HCT116 (cell line): Measurements from ENCODE around the gene EDDM13. TPM values are rescaled to one million over a fixed set of nuclear protein-coding genes. Genes with fewer than 3 reads are reported as not detected.

Source experiments
- ATAC-seq: fragments of 200-7000 bp; cut with Tn5 transposase; 2 replicates; pipeline ENCODE4 v1.9.1; 2020; ENCODE audit warnings: mild to moderate bottlenecking, moderate library complexity
- BruUV-seq: library from RNA; stranded (reverse); fragments of 400-500 nt; replicated peaks from 2 replicates; lab custom pipeline; 2021; lab: Mats Ljungman, UMichigan
- CTCF ChIA-PET: fragments of 300-600 bp; sonication (Branson Sonifier 250); formaldehyde crosslinking; loops from one replicate; lab custom pipeline; 2021; ENCODE audit warnings: antibody characterized with exemption; lab: Charles Lee
- POLR2A ChIA-PET: fragments of 300-600, 350-600 bp; sonication (Branson Sonifier 250); formaldehyde crosslinking; loops from one replicate; lab custom pipeline; 2021; ENCODE audit warnings: antibody characterized with exemption; lab: Charles Lee
- RAD21 ChIA-PET, 2 experiments: fragments of 300-600 bp; sonication (Branson Sonifier 250); formaldehyde crosslinking; loops; one replicate each; lab custom pipeline; 2023; ENCODE audit warnings: low total read pairs in 2 of 2; ENCODE audit not compliant: uncharacterized antibody in 2 of 2, unreplicated experiment in 2 of 2, low non-redundant PET in 1 of 2; lab: Charles Lee
- DNase-seq: peaks from one replicate; pipeline ENCODE4 v3.0.0-alpha.2; 2010; ENCODE audit warnings: low read depth, low spot score
- H2AFZ ChIP-seq: fragments of 200-600 bp; shearing (Covaris generic), sonication (generic); 2 replicates; pipeline ENCODE4 v1.6.1; 2017; ENCODE audit warnings: low read depth, mixed run types, mixed read lengths, antibody characterized with exemption, low read length; ENCODE audit not compliant: poor library complexity, severe bottlenecking
- H3K27ac ChIP-seq: 2 replicates; pipeline ENCODE4 v1.5.1; 2012; ENCODE audit warnings: low read depth, low read length
- H3K27me3 ChIP-seq: fragments of 200-600 bp; sonication (generic); 2 replicates; pipeline ENCODE4 v1.6.1; 2016; ENCODE audit warnings: mixed run types, low read length, mixed read lengths; ENCODE audit not compliant: insufficient read depth
- H3K36me3 ChIP-seq, 2 experiments: fragments of 200-500 bp in 1 of 2; fragments of 200-600 bp in 1 of 2; sonication (Bioruptor generic) in 1 of 2; sonication (generic) in 1 of 2; 2 replicates each; pipeline versions ENCODE4 v1.5.1 to v1.6.1; 2014 to 2016; ENCODE audit warnings: low read length in 2 of 2, inconsistent platforms in 1 of 2, mixed read lengths in 1 of 2, mixed run types in 1 of 2; ENCODE audit not compliant: insufficient read depth in 2 of 2, control insufficient read depth in 1 of 2
- H3K4me1 ChIP-seq, 2 experiments: fragments of 200-600 bp in 1 of 2; sonication (generic) in 1 of 2; 2 replicates each; pipeline versions ENCODE4 v1.5.1 to v1.6.1; 2012 to 2017; ENCODE audit warnings: low read length in 2 of 2, inconsistent platforms in 1 of 2, mild to moderate bottlenecking in 1 of 2, mixed read lengths in 1 of 2, mixed run types in 1 of 2, moderate library complexity in 1 of 2; ENCODE audit not compliant: insufficient read depth in 2 of 2, control insufficient read depth in 1 of 2
- H3K4me2 ChIP-seq: fragments of 200-600 bp; sonication (generic); 2 replicates; pipeline ENCODE4 v1.6.1; 2017; ENCODE audit warnings: mixed run types, low read length, mixed read lengths
- H3K4me3 ChIP-seq, 2 experiments: fragments of 200-600 bp in 1 of 2; sonication (generic) in 1 of 2; replicated peaks in 1 of 2; 2 replicates each; pipeline ENCODE4 v1.5.1; 2011 to 2016; ENCODE audit warnings: low read length in 2 of 2, control low read depth in 1 of 2, low read depth in 1 of 2, mild to moderate bottlenecking in 1 of 2, mixed read lengths in 1 of 2, mixed run types in 1 of 2
- H3K79me2 ChIP-seq: fragments of 200-600 bp; sonication (generic); 2 replicates; pipeline ENCODE4 v1.6.1; 2017; ENCODE audit warnings: mild to moderate bottlenecking, mixed run types, low read length, moderate library complexity, mixed read lengths; ENCODE audit not compliant: insufficient read depth
- H3K9ac ChIP-seq: fragments of 200-600 bp; sonication (generic); 2 replicates; pipeline ENCODE4 v1.6.1; 2016; ENCODE audit warnings: low read length, mixed read lengths
- H3K9me2 ChIP-seq: fragments of 200-600 bp; sonication (generic), shearing (Covaris generic); 2 replicates; pipeline ENCODE4 v1.6.1; 2017; ENCODE audit warnings: mixed run types, mild to moderate bottlenecking, moderate library complexity; ENCODE audit not compliant: insufficient read depth
- H3K9me3 ChIP-seq, 2 experiments: fragments of 200-500 bp in 1 of 2; fragments of 200-600 bp in 1 of 2; sonication (Bioruptor generic) in 1 of 2; sonication (generic) in 1 of 2; 2 replicates each; pipeline ENCODE4 v1.6.1; 2014 to 2017; ENCODE audit warnings: low read length in 2 of 2, mixed read lengths in 2 of 2, inconsistent platforms in 1 of 2, low read depth in 1 of 2, mild to moderate bottlenecking in 1 of 2, mixed run types in 1 of 2, moderate library complexity in 1 of 2; ENCODE audit not compliant: control insufficient read depth in 1 of 2, insufficient read depth in 1 of 2
- H4K20me1 ChIP-seq: fragments of 200-600 bp; sonication (generic), shearing (Covaris generic); 2 replicates; pipeline ENCODE4 v1.6.1; 2017; ENCODE audit warnings: mixed run types, mild to moderate bottlenecking, moderate library complexity; ENCODE audit not compliant: insufficient read depth
- CTCF ChIP-seq, 3 experiments: fragments of 200-600 bp in 1 of 3; sonication (generic) in 1 of 3; IDR thresholded peaks in 2 of 3; conservative IDR thresholded peaks in 1 of 3; 2 replicates each; pipeline ENCODE4 v1.5.1; 2012 to 2017; ENCODE audit warnings: low read depth in 2 of 3, low read length in 2 of 3, antibody characterized with exemption in 1 of 3, borderline replicate concordance in 1 of 3, control low read depth in 1 of 3, mild to moderate bottlenecking in 1 of 3, mixed read lengths in 1 of 3, mixed run types in 1 of 3, moderate library complexity in 1 of 3; ENCODE audit not compliant: insufficient read depth in 1 of 3
- EGR1 ChIP-seq: IDR thresholded peaks from 2 replicates; pipeline ENCODE4 v1.6.1; 2012; ENCODE audit warnings: low read depth
- ELF1 ChIP-seq: IDR thresholded peaks from 2 replicates; pipeline ENCODE4 v1.6.1; 2012; ENCODE audit warnings: low read depth, borderline replicate concordance
- EZH2 ChIP-seq: fragments of 200-600 bp; sonication (generic); IDR thresholded peaks from 2 replicates; pipeline ENCODE4 v1.6.1; 2017; ENCODE audit warnings: antibody characterized with exemption, mixed run types
- EZH2phosphoT487 ChIP-seq: fragments of 200-600 bp; IDR thresholded peaks from 2 replicates; pipeline ENCODE4 v1.6.1; 2018; ENCODE audit warnings: antibody characterized with exemption, borderline replicate concordance
- POLR2A ChIP-seq: IDR thresholded peaks from 2 replicates; pipeline ENCODE4 v1.7.0; 2011; ENCODE audit warnings: borderline replicate concordance; ENCODE audit not compliant: insufficient read depth, insufficient read length; ENCODE audit errors: extremely low read depth
- POLR2AphosphoS5 ChIP-seq: IDR thresholded peaks from 2 replicates; pipeline ENCODE4 v1.6.1; 2011; ENCODE audit warnings: mild to moderate bottlenecking, low read depth, low read length, moderate library complexity
- SP1 ChIP-seq: IDR thresholded peaks from 2 replicates; pipeline ENCODE4 v1.6.1; 2012; ENCODE audit warnings: low read depth
- ZBTB33 ChIP-seq: IDR thresholded peaks from 2 replicates; pipeline ENCODE4 v1.6.1; 2011; ENCODE audit warnings: mild to moderate bottlenecking, low read length, moderate library complexity; ENCODE audit not compliant: insufficient replicate concordance; ENCODE audit errors: extremely low read depth
- intact Hi-C: fragments of 100-400 bp; cut with micrococcal nuclease; formaldehyde crosslinking; loops from 2 replicates; pipeline ENCODE4 v1.10.0; 2022
- total RNA-seq: library from RNA; stranded (reverse); gene quantifications from one replicate; pipeline ENCODE4 v1.2.1, GENCODE V29; 2021; ENCODE audit not compliant: unreplicated experiment

EDDM13 gene
- total RNA-seq, 1 experiment from 2014 or later: not detected

GRCh38 chr19:56314381-56315076 is 42.0 kb downstream of the EDDM13 start, which contains the start of gene ZSCAN5A:
Gene ZSCAN5A (minus strand): TSS chr19:56314839. CDS start chr19:56225046, 89,793 bp downstream.
- no peaks in the 10 kb centered on the region for H3K9me2 ChIP-seq

More at GRCh38 chr19:56314381-56315076, 42.0 kb downstream of the EDDM13 start, which contains the start of gene ZSCAN5A:
- Histone ChIP-seq H3K9me3 (no peaks in the 10 kb centered on the region), H3K4me1 (peaks cover 3 to 17% of the 10 kb centered on the region in 2 experiments; a peak in 3 of 4 replicates), H3K36me3 (peaks cover 0 to 3% of the 10 kb centered on the region in 2 experiments; a peak in 2 of 4 replicates), H3K9ac (peak within 1 kb of the TSS; percentile 89), H2AFZ (no peak within 1 kb of the TSS), H3K79me2 (no peaks in the 10 kb centered on the region; the same call in 1 of the 2 replicates), H3K27ac (peak within 1 kb of the TSS; percentile 85), H3K4me3 (peak within 1 kb of the TSS; percentile 89 to 92)
- DNase-seq (peak; percentile 92), ATAC-seq (peak; percentile 79)
- ChIA-PET POLR2A (interaction anchor here (0.6 to 1.1 kb wide), 2 partner anchors 34 to 62 kb away, joined by 3 to 4 read pairs; no protein-coding TSS in a partner anchor), CTCF (interaction anchor here (0.6 to 3.2 kb wide), 6 partner anchors 8 to 248 kb away, joined by 3 to 23 read pairs (median 7); no protein-coding TSS in a partner anchor), RAD21 (no interaction called here)
- no TSS peak for BruUV-seq
- intact Hi-C loops: loop anchor here (1.0 to 5.0 kb wide), 3 partner anchors 62 to 194 kb away; partner anchors contain the start of gene ZNF787
- TF ChIP-seq CTCF (IDR thresholded peaks at IDR 0.05 in 2 of 3, conservative IDR thresholded peaks at IDR 0.05 in 1 of 3; ENCODE audit: borderline replicate concordance in 1 of 3, insufficient read depth in 1 of 3, low read depth in 2 of 3, low read length in 2 of 3): no peak
- TF ChIP-seq ELF1: peak; percentile 67
- TF ChIP-seq EZH2: no peak
- TF ChIP-seq EGR1: peak; percentile 77
- TF ChIP-seq EZH2phosphoT487: no peak
- TF ChIP-seq ZBTB33: no peak
- peak; percentile 75 for TF ChIP-seq POLR2AphosphoS5
- peak; percentile 52 for TF ChIP-seq SP1
- peak; percentile 28 for TF ChIP-seq POLR2A
- TF ChIP-seq, all 23 proteins: peak for 5
- Histone ChIP-seq H3K4me2 (peak within 1 kb of the TSS; percentile 98), H3K27me3 (no peaks in the 10 kb centered on the region), H4K20me1 (no peaks in the 10 kb centered on the region)
